Activated CD8-positive, alpha-beta memory T cell treated with anti-CD3 and anti-CD28 coated beads, Interleukin-2, amount 10 ng/mL, durations not matched to agents 7 days and 5 days (primary cell): ENCODE results near the gene SLC7A6. TPM values are rescaled to one million over a fixed set of nuclear protein-coding genes. Genes with fewer than 3 reads are reported as not detected.

Experiments
- ATAC-seq: fragments of 150-1000 bp; cut with Tn5 transposase; one replicate; pipeline ENCODE4 v1.10.0; 2021; ENCODE audit warnings: moderate library complexity
- CTCF ChIA-PET: fragments of 350-600 bp; sonication (Branson Sonifier 250); formaldehyde crosslinking; loops from one replicate; lab custom pipeline; 2021; ENCODE audit warnings: antibody characterized with exemption; lab: Charles Lee
- DNase-seq: peaks from one replicate; pipeline ENCODE4 v3.0.0-alpha.2; 2020
- H3K27ac Mint-ChIP-seq: one replicate; pipeline ENCODE4 v1.8.0; 2021; ENCODE audit warnings: mild to moderate bottlenecking, mixed read lengths
- H3K27me3 Mint-ChIP-seq: one replicate; pipeline ENCODE4 v1.8.0; 2021; ENCODE audit warnings: mixed read lengths
- H3K36me3 Mint-ChIP-seq: one replicate; pipeline ENCODE4 v1.8.0; 2021; ENCODE audit warnings: mild to moderate bottlenecking, mixed read lengths
- H3K4me1 Mint-ChIP-seq: one replicate; pipeline ENCODE4 v1.8.0; 2021; ENCODE audit warnings: mixed read lengths
- H3K4me3 Mint-ChIP-seq: one replicate; pipeline ENCODE4 v1.8.0; 2021; ENCODE audit warnings: mild to moderate bottlenecking, moderate library complexity, mixed read lengths
- H3K9me3 Mint-ChIP-seq: one replicate; pipeline ENCODE4 v1.8.0; 2022; ENCODE audit warnings: low read depth, mixed read lengths
- total RNA-seq, 2 experiments: library from RNA; stranded (reverse); gene quantifications; one replicate each; pipeline ENCODE4 v1.2.3, GENCODE V29; 2021

The SLC7A6 gene
- total RNA-seq, 2 experiments from 2014 or later, result 73.3 to 99.5 TPM

GRCh38 chr16:68338326-68339119, 74.2 kb downstream of the SLC7A6 start:
- no peaks in the 10 kb centered on the region for H3K9me3 Mint-ChIP-seq
- H3K4me1 Mint-ChIP-seq, result peaks cover 2% of the 10 kb centered on the region
- H3K27me3 Mint-ChIP-seq, result no peaks in the 10 kb centered on the region
- ATAC-seq (no peak), DNase-seq (no peak)
- H3K36me3 Mint-ChIP-seq, result peaks cover 49% of the 10 kb centered on the region
- CTCF ChIA-PET, result interaction anchor here (0.9 to 21.5 kb wide), 6 partner anchors 10 to 77 kb away, joined by 3 to 451 read pairs (median 7); partner anchors contain the start of gene SLC7A6
- no peak overlapping the region for H3K27ac Mint-ChIP-seq
- H3K4me3 Mint-ChIP-seq, result no peak overlapping the region

- Mint-ChIP-seq H3K36me3 (peaks cover 50% of the 10 kb centered on the region), H3K9me3 (no peaks in the 10 kb centered on the region), H3K4me3 (no peak overlapping the region), H3K4me1 (peaks cover 2% of the 10 kb centered on the region), H3K27me3 (no peaks in the 10 kb centered on the region), H3K27ac (no peak overlapping the region)
- ATAC-seq, result no peak
- no peak for DNase-seq
- CTCF ChIA-PET, result interaction anchor here (0.9 to 3.8 kb wide), 4 partner anchors 11 to 78 kb away, joined by 4 to 27 read pairs (median 7); partner anchors contain the start of gene SLC7A6
These were observed 74.9 kb downstream of the SLC7A6 start for GRCh38 chr16:68339214-68339613.

GRCh38 chr16:68342620-68343019, 78.3 kb downstream of the SLC7A6 start:
- no peak overlapping the region for H3K27ac Mint-ChIP-seq
- CTCF ChIA-PET, result interaction anchor here (0.8 to 2.2 kb wide), 2 partner anchors 13 to 80 kb away, joined by 4 to 7 read pairs; no protein-coding TSS in a partner anchor
- no peak overlapping the region for H3K4me3 Mint-ChIP-seq
- peaks cover 64% of the 10 kb centered on the region for H3K36me3 Mint-ChIP-seq
- H3K9me3 Mint-ChIP-seq, result no peaks in the 10 kb centered on the region
- H3K27me3 Mint-ChIP-seq, result no peaks in the 10 kb centered on the region
- ATAC-seq (no peak), DNase-seq (no peak)
- H3K4me1 Mint-ChIP-seq, result peaks cover 28% of the 10 kb centered on the region

DNA sequence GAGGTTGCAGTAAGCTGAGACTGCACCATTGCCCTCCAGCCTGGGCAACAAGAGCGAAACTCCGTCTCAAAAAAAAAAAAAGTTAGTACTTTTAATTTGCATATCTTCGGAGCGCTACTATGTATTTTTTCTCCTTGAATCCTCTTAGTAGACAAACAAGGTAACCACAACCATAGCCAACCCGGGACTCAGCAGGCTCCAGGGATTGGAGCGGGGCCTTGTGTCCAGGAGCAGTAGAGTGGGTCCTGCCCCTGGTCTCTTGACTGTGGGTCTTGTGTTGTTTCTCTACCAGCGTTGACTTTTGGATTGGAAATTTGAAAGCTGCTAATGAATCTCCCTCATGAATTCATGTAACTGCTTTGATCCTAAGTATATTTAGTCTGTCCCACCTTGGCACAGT, 78.8 kb downstream of the SLC7A6 start:
- Mint-ChIP-seq H3K4me3 (no peak overlapping the region), H3K9me3 (no peaks in the 10 kb centered on the region), H3K4me1 (peaks cover 31% of the 10 kb centered on the region), H3K27me3 (no peaks in the 10 kb centered on the region), H3K27ac (no peak overlapping the region), H3K36me3 (peaks cover 64% of the 10 kb centered on the region)
- ATAC-seq (no peak), DNase-seq (no peak)
- CTCF ChIA-PET, result interaction anchor here (0.8 to 2.2 kb wide), 3 partner anchors 13 to 81 kb away, joined by 3 to 7 read pairs (median 4); no protein-coding TSS in a partner anchor

- peaks cover 68% of the 10 kb centered on the region for H3K36me3 Mint-ChIP-seq
- H3K4me3 Mint-ChIP-seq, result no peak overlapping the region
- H3K27ac Mint-ChIP-seq, result no peak overlapping the region
- no peaks in the 10 kb centered on the region for H3K9me3 Mint-ChIP-seq
- no peak for ATAC-seq
- peaks cover 31% of the 10 kb centered on the region for H3K4me1 Mint-ChIP-seq
- DNase-seq, result no peak
- CTCF ChIA-PET, result interaction anchor here (0.5 to 2.0 kb wide), 8 partner anchors 12 to 569 kb away, joined by 3 to 12 read pairs (median 3); partner anchors contain the start of gene SLC7A6
- H3K27me3 Mint-ChIP-seq, result no peaks in the 10 kb centered on the region
These were observed 79.9 kb downstream of the SLC7A6 start for GRCh38 chr16:68344252-68344651.

GRCh38 chr16:68345351-68345810, 81.1 kb downstream of the SLC7A6 start:
- Mint-ChIP-seq H3K4me1 (peaks cover 31% of the 10 kb centered on the region), H3K27ac (peak overlapping the region; percentile 67), H3K9me3 (no peaks in the 10 kb centered on the region), H3K36me3 (peaks cover 62% of the 10 kb centered on the region), H3K27me3 (no peaks in the 10 kb centered on the region), H3K4me3 (peak overlapping the region; percentile 17)
- CTCF ChIA-PET, result interaction anchor here (0.7 to 2.0 kb wide), 11 partner anchors 10 to 184 kb away, joined by 3 to 12 read pairs (median 4); partner anchors contain the start of genes PRMT7, SLC7A6 and SLC7A6OS
- ATAC-seq (peak; percentile 96), DNase-seq (peak; percentile 87)

- peak overlapping the region; percentile 45 for H3K4me3 Mint-ChIP-seq
These were observed 81.8 kb downstream of the SLC7A6 start for GRCh38 chr16:68345958-68346635.

DNA sequence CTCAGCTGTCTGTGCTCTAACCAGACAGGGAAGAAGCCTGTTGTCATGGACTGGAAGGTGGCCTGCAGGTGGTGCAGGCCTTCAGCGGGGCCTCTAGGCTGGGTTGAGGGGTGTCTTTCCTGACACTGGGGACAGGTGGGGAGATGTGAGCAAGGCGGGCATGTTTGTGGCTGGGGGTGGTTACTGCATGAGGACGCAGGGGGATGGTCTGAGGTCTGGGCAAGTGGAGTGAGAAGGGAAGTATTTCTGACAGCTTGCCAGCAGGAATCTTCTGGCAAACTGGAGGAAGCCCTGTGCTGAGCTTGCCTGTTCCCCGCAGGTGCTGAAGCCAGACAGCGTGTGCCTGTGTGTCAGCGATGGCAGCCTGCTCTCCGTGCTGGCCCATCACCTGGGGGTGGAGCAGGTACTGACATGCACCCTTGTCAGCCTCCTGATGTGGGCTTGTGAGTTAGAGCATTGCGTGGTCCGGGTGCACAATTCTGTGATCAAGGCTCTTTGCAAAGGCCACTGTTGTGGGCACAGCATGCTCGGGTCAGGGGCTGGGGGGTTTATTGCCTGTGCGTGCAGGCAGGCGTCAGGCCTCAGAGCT, 82.7 kb downstream of the SLC7A6 start:
- peaks cover 33% of the 10 kb centered on the region for H3K4me1 Mint-ChIP-seq
- CTCF ChIA-PET, result interaction anchor here (0.9 to 1.0 kb wide), 3 partner anchors 9 to 85 kb away, joined by 3 to 4 read pairs (median 3); no protein-coding TSS in a partner anchor
- H3K27ac Mint-ChIP-seq, result peak overlapping the region; percentile 66
- DNase-seq (no peak), ATAC-seq (no peak)
- no peaks in the 10 kb centered on the region for H3K9me3 Mint-ChIP-seq
- peaks cover 60% of the 10 kb centered on the region for H3K36me3 Mint-ChIP-seq
- peak overlapping the region; percentile 45 for H3K4me3 Mint-ChIP-seq
- H3K27me3 Mint-ChIP-seq, result no peaks in the 10 kb centered on the region

More at GRCh38 chr16:68345958-68346635, 81.8 kb downstream of the SLC7A6 start:
- ATAC-seq (no peak), DNase-seq (no peak)
- CTCF ChIA-PET, result interaction anchor here (0.9 to 2.0 kb wide), 6 partner anchors 11 to 84 kb away, joined by 3 to 12 read pairs (median 4); partner anchors contain the start of genes PRMT7, SLC7A6 and SLC7A6OS
- Mint-ChIP-seq H3K4me1 (peaks cover 33% of the 10 kb centered on the region), H3K9me3 (no peaks in the 10 kb centered on the region), H3K36me3 (peaks cover 57% of the 10 kb centered on the region), H3K27me3 (no peaks in the 10 kb centered on the region), H3K27ac (peak overlapping the region; percentile 67)

DNA sequence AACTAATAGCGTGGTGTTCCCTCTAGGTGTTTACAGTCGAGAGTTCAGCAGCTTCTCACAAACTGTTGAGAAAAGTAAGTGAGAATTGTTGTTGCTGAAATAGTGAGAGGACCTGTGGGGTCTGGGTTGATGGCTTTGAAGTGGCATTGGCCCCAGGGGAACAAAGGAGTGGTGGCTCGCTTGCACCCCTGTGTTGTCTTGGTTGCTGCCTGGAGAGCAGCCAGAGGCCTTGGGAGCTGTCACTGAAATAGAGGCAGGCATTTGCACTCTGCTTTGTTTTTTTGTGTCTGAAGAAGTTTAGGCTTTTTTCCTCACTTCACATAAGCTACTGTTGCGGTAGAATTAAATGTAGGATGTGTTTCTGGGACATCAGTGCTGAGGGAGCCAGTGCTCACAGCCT, 83.3 kb downstream of the SLC7A6 start:
- CTCF ChIA-PET, result interaction anchor here (0.9 to 1.0 kb wide), 3 partner anchors 8 to 86 kb away, joined by 3 to 4 read pairs (median 3); no protein-coding TSS in a partner anchor
- Mint-ChIP-seq H3K27ac (no peak overlapping the region), H3K36me3 (peaks cover 62% of the 10 kb centered on the region), H3K4me1 (peaks cover 33% of the 10 kb centered on the region), H3K27me3 (no peaks in the 10 kb centered on the region), H3K9me3 (no peaks in the 10 kb centered on the region), H3K4me3 (no peak overlapping the region)
- DNase-seq, result no peak
- no peak for ATAC-seq

- CTCF ChIA-PET, result interaction anchor here (0.6 to 1.8 kb wide), 4 partner anchors 20 to 161 kb away, joined by 3 to 6 read pairs (median 3); no protein-coding TSS in a partner anchor
- DNase-seq (no peak), ATAC-seq (no peak)
- Mint-ChIP-seq H3K27me3 (no peaks in the 10 kb centered on the region), H3K4me3 (no peak overlapping the region), H3K4me1 (peaks cover 32% of the 10 kb centered on the region), H3K27ac (no peak overlapping the region), H3K9me3 (no peaks in the 10 kb centered on the region), H3K36me3 (peaks cover 64% of the 10 kb centered on the region)
These were observed 84.5 kb downstream of the SLC7A6 start for GRCh38 chr16:68348639-68349445.

GRCh38 chr16:68349838-68350410, 85.6 kb downstream of the SLC7A6 start:
- CTCF ChIA-PET, result interaction anchor here (1.4 to 1.8 kb wide), 2 partner anchors 86 to 160 kb away, joined by 3 to 6 read pairs; no protein-coding TSS in a partner anchor
- no peak overlapping the region for H3K27ac Mint-ChIP-seq
- ATAC-seq (no peak), DNase-seq (no peak)
- H3K27me3 Mint-ChIP-seq, result no peaks in the 10 kb centered on the region
- H3K4me1 Mint-ChIP-seq, result peaks cover 29% of the 10 kb centered on the region
- no peaks in the 10 kb centered on the region for H3K9me3 Mint-ChIP-seq
- no peak overlapping the region for H3K4me3 Mint-ChIP-seq
- peaks cover 70% of the 10 kb centered on the region for H3K36me3 Mint-ChIP-seq
